BE2C (cell line): ENCODE measurements around the gene DNMT1.
A peak's percentile ranks its signal among the peaks of the same experiment; 100 is the strongest.

Source experiments
- DNase-seq: peaks from one replicate; pipeline ENCODE4 v3.0.0-alpha.2; 2020
- H3K27me3 ChIP-seq: fragments of 250-450 bp; sonication (Bioruptor Pico); 2 replicates; pipeline ENCODE4 v1.5.1; 2020; ENCODE audit warnings: mild to moderate bottlenecking
- H3K36me3 ChIP-seq: fragments of 250-450 bp; sonication (Bioruptor Pico); 2 replicates; pipeline ENCODE4 v1.5.1; 2020; ENCODE audit warnings: mild to moderate bottlenecking
- H3K4me1 ChIP-seq: fragments of 250-450 bp; sonication (Bioruptor Pico); 2 replicates; pipeline ENCODE4 v1.5.1; 2020
- H3K4me3 ChIP-seq: 2 replicates; pipeline ENCODE4 v1.5.1; 2011; ENCODE audit warnings: low read depth, low read length
- H3K9me3 ChIP-seq: fragments of 250-450 bp; sonication (Bioruptor Pico); 2 replicates; pipeline ENCODE4 v1.5.1; 2020
- CTCF ChIP-seq: IDR thresholded peaks from 2 replicates; pipeline ENCODE4 v1.5.1; 2012; ENCODE audit warnings: mild to moderate bottlenecking, low read depth, low read length

The DNMT1 gene

GRCh38 chr19:10085641-10086590 is 108.8 kb downstream of the DNMT1 start, which contains the start of gene SHFL:
Gene SHFL, plus strand, starts transcription at chr19:10086317. Its CDS starts 111 bp downstream, at chr19:10086428.
- peaks cover 29% of the 10 kb centered on the region for H3K27me3 ChIP-seq
- no peak for TF ChIP-seq CTCF
- H3K9me3 ChIP-seq: no peaks in the 10 kb centered on the region
- H3K4me3 ChIP-seq: peak within 1 kb of the TSS; percentile 58
- no peak for DNase-seq
- no peaks in the 10 kb centered on the region for H3K36me3 ChIP-seq
- H3K4me1 ChIP-seq: no peaks in the 10 kb centered on the region

DNA sequence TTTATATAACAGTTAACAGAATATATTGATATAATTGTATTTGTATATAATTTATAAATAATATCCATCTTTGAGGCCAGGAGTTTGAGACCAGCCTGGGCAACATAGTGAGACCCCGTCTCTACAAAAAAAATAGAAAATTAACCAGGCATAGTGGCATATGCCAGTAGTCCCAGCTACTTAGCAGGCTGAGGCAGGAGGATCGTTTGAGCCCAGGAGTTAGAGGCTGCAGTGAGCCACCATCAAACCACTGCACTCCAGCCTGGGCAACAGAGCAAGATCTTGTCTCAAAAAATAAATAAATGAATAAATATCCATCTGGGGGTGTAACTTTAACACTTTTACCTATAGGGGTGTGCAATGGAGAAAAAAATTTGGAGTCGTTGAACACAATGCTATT is 110.0 kb downstream of the DNMT1 start:
- no peak for TF ChIP-seq CTCF
- no peak for DNase-seq
- Histone ChIP-seq H3K27me3 (peaks cover 36% of the 10 kb centered on the region), H3K4me1 (no peaks in the 10 kb centered on the region), H3K9me3 (no peaks in the 10 kb centered on the region), H3K4me3 (no peak overlapping the region), H3K36me3 (no peaks in the 10 kb centered on the region)

GRCh38 chr19:10083911-10084310 is 110.8 kb downstream of the DNMT1 start:
- no peak for DNase-seq
- Histone ChIP-seq H3K4me1 (no peaks in the 10 kb centered on the region), H3K36me3 (no peaks in the 10 kb centered on the region), H3K9me3 (no peaks in the 10 kb centered on the region), H3K4me3 (no peak overlapping the region), H3K27me3 (peaks cover 39% of the 10 kb centered on the region)
- no peak for TF ChIP-seq CTCF
